HepG2 (cell line): ENCODE results near the gene RPL4. TPM values are rescaled to one million over a fixed set of nuclear protein-coding genes. Genes with fewer than 3 reads are reported as not detected.
A peak's percentile ranks its signal among the peaks of the same experiment; 100 is the strongest.

Source experiments
- CEBPB ChIP-seq: IDR thresholded peaks from 2 replicates; pipeline ENCODE4 v1.6.1; 2011; ENCODE audit warnings: low read depth, low read length, improper control_type of control experiment, borderline replicate concordance
- ETV5 ChIP-seq: IDR thresholded peaks from 2 replicates; pipeline ENCODE4 v1.6.1; 2018; ENCODE audit warnings: missing biosample characterization, missing genetic modification reagents, inconsistent platforms, borderline replicate concordance
- HCFC1 ChIP-seq: fragments of 150-350 bp; IDR thresholded peaks from 2 replicates; pipeline ENCODE4 v1.6.1; 2014; ENCODE audit warnings: low read depth, low read length
- HIVEP1 ChIP-seq: sonication (generic); formaldehyde crosslinking; IDR thresholded peaks from 2 replicates; pipeline ENCODE4 v1.4.0; 2020; ENCODE audit warnings: mild to moderate bottlenecking, missing genetic modification reagents
- SKI ChIP-seq: fragments of 450-650 bp; IDR thresholded peaks from one replicate; pipeline ENCODE4 v1.6.1; 2018; ENCODE audit warnings: mild to moderate bottlenecking; ENCODE audit not compliant: partially characterized antibody
- SMAD1 ChIP-seq: sonication (generic); formaldehyde crosslinking; IDR thresholded peaks from 2 replicates; pipeline ENCODE4 v1.4.0; 2020; ENCODE audit warnings: missing genetic modification reagents, low read depth, mild to moderate bottlenecking, borderline replicate concordance
- SP4 ChIP-seq: sonication (generic); formaldehyde crosslinking; IDR thresholded peaks from 2 replicates; pipeline ENCODE4 v1.8.1; 2023; ENCODE audit warnings: mild to moderate bottlenecking, missing genetic modification reagents
- ZBTB7B ChIP-seq: sonication (generic); formaldehyde crosslinking; IDR thresholded peaks from 2 replicates; pipeline ENCODE4 v1.4.0; 2020; ENCODE audit warnings: missing genetic modification reagents
- ZFAT ChIP-seq: sonication (generic); formaldehyde crosslinking; conservative IDR thresholded peaks from 2 replicates; pipeline ENCODE4 v1.8.1; 2023; ENCODE audit warnings: missing genetic modification reagents, inconsistent platforms
- ZMYM3 ChIP-seq: sonication (generic); formaldehyde crosslinking; IDR thresholded peaks from 2 replicates; pipeline ENCODE4 v1.5.1; 2020; ENCODE audit warnings: mild to moderate bottlenecking, missing genetic modification reagents
- ZNF280D ChIP-seq: sonication (generic); formaldehyde crosslinking; IDR thresholded peaks from 2 replicates; pipeline ENCODE4 v1.5.1; 2020; ENCODE audit warnings: mild to moderate bottlenecking, missing genetic modification reagents
- ZNF362 ChIP-seq: sonication (generic); formaldehyde crosslinking; IDR thresholded peaks from 2 replicates; pipeline ENCODE4 v1.4.0; 2020; ENCODE audit warnings: missing genetic modification reagents, mild to moderate bottlenecking, borderline replicate concordance
- ZNF580 ChIP-seq: IDR thresholded peaks from 2 replicates; pipeline ENCODE4 v1.6.1; 2016; ENCODE audit warnings: low read depth, borderline replicate concordance
- ZNF605 ChIP-seq: sonication (generic); formaldehyde crosslinking; IDR thresholded peaks from 2 replicates; pipeline ENCODE4 v1.8.0; 2022; ENCODE audit warnings: mild to moderate bottlenecking, missing genetic modification reagents
- ZNF780A ChIP-seq: sonication (generic); formaldehyde crosslinking; IDR thresholded peaks from 2 replicates; pipeline ENCODE4 v1.8.0; 2022; ENCODE audit warnings: mild to moderate bottlenecking, missing genetic modification reagents, moderate library complexity
- ZSCAN29 ChIP-seq: sonication (generic); formaldehyde crosslinking; conservative IDR thresholded peaks from 2 replicates; pipeline ENCODE4 v1.4.0; 2020; ENCODE audit warnings: mild to moderate bottlenecking, missing genetic modification reagents
- polyA plus RNA-seq, 8 experiments: library from polyadenylated mRNA; depleted of rRNA in 3 of 8; stranded (reverse) in 7 of 8; unstranded in 1 of 8; fragments of >200 nt; fragmentation: Illumina TruSeq in 4 of 8; extraction: Trizol in 4 of 8; gene quantifications; 2 replicates each; pipeline versions ENCODE4 v1.2.1 to v1.2.3, GENCODE V29; 2011 to 2016; ENCODE audit warnings: low read depth in 4 of 8, missing spikeins in 1 of 8, mixed read lengths in 1 of 8; ENCODE audit not compliant: insufficient read depth in 1 of 8
- total RNA-seq, 5 experiments: library from RNA; depleted of rRNA; stranded (reverse); fragments of >200 nt; fragmentation: Illumina TruSeq; extraction: Trizol; gene quantifications; 2 replicates each; pipeline ENCODE4 v1.2.3, GENCODE V29; 2016; ENCODE audit warnings: low read depth in 1 of 5
- TF ChIP-seq, protein P1 (sequence below): sonication (generic); formaldehyde crosslinking; IDR thresholded peaks from 2 replicates; pipeline ENCODE4 v1.4.0; 2020; ENCODE audit warnings: mild to moderate bottlenecking, missing genetic modification reagents, borderline replicate concordance
- TF ChIP-seq, protein P2 (sequence below): sonication (generic); formaldehyde crosslinking; IDR thresholded peaks from 2 replicates; pipeline ENCODE4 v1.8.0; 2022; ENCODE audit warnings: missing genetic modification reagents, low read depth, mild to moderate bottlenecking, borderline replicate concordance
- TF ChIP-seq, protein P3 (sequence below): sonication (generic); formaldehyde crosslinking; IDR thresholded peaks from 2 replicates; pipeline ENCODE4 v1.5.0; 2020; ENCODE audit warnings: missing genetic modification reagents, mild to moderate bottlenecking, borderline replicate concordance

RPL4 gene
- total and polyA plus RNA-seq, 2 of the 13 experiments (the other 11 are each of a cell fraction or from before 2014, with no cell fraction given) = 3,630 to 3,960 TPM

- TF ChIP-seq, protein P1, sequence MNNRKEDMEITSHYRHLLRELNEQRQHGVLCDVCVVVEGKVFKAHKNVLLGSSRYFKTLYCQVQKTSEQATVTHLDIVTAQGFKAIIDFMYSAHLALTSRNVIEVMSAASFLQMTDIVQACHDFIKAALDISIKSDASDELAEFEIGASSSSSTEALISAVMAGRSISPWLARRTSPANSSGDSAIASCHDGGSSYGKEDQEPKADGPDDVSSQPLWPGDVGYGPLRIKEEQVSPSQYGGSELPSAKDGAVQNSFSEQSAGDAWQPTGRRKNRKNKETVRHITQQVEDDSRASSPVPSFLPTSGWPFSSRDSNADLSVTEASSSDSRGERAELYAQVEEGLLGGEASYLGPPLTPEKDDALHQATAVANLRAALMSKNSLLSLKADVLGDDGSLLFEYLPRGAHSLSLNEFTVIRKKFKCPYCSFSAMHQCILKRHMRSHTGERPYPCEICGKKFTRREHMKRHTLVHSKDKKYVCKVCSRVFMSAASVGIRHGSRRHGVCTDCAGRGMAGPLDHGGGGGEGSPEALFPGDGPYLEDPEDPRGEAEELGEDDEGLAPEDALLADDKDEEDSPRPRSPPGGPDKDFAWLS (CRISPR knock-in tag) = no peak
- TF ChIP-seq, protein P2, sequence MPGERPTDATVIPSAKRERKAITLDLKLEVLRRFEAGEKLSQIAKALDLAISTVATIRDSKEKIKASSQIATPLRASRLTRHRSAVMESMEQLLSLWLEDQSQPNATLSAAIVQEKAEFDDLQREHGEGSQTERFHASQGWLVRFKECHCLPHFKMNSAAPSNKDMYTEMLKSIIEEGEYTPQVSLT (CRISPR knock-in tag) = no peak
- TF ChIP-seq HCFC1 = peak; percentile 50; the same call in 1 of the 2 replicates
- peak; percentile 46; the same call in 1 of the 2 replicates for TF ChIP-seq HIVEP1 (CRISPR knock-in tag)
- peak; percentile 11; the same call in 1 of the 2 replicates for TF ChIP-seq ZMYM3
- no peak for TF ChIP-seq ZNF362
- TF ChIP-seq CEBPB = peak; percentile 66; the same call in 1 of the 2 replicates
- TF ChIP-seq SKI = peak; percentile 17
- TF ChIP-seq ZNF605 (CRISPR knock-in tag) = peak; percentile 90; the same call in 1 of the 2 replicates
- TF ChIP-seq ZFAT = no peak; the same call in 1 of the 2 replicates
- peak; percentile 89 for TF ChIP-seq ETV5 (CRISPR knock-in tag)
- TF ChIP-seq SMAD1 = no peak
- no peak; the same call in 1 of the 2 replicates for TF ChIP-seq ZSCAN29 (CRISPR knock-in tag)
- TF ChIP-seq ZNF580 (CRISPR knock-in tag) = peak; percentile 60; the same call in 1 of the 2 replicates
- TF ChIP-seq ZBTB7B (CRISPR knock-in tag) = no peak
- TF ChIP-seq ZNF780A = no peak
- peak; percentile 84 for TF ChIP-seq SP4 (CRISPR knock-in tag)
- peak; percentile 82; the same call in 1 of the 2 replicates for TF ChIP-seq ZNF280D (CRISPR knock-in tag)
- TF ChIP-seq, protein P3, sequence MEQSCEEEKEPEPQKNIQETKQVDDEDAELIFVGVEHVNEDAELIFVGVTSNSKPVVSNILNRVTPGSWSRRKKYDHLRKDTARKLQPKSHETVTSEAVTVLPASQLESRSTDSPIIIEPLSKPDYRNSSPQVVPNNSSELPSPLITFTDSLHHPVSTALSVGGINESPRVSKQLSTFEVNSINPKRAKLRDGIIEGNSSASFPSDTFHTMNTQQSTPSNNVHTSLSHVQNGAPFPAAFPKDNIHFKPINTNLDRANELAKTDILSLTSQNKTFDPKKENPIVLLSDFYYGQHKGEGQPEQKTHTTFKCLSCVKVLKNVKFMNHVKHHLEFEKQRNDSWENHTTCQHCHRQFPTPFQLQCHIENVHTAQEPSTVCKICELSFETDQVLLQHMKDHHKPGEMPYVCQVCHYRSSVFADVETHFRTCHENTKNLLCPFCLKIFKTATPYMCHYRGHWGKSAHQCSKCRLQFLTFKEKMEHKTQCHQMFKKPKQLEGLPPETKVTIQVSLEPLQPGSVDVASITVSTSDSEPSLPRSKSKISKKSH (CRISPR knock-in tag) = peak; percentile 74; the same call in 1 of the 2 replicates
These were observed 6.9 kb downstream of the RPL4 start, which contains the start of gene SNAPC5 (continued) for GRCh38 chr15:66497502-66498455.
